Stimulated activated CD8-positive, alpha-beta memory T cell treated with anti-CD3 and anti-CD28 coated beads, Interleukin-12 subunit alpha, Interleukin-12 subunit beta, amount 100 ng/mL, for 1 hour (primary cell): Measurements from ENCODE around the gene KCNMB2.

Source experiments
- DNase-seq: peaks from one replicate; pipeline ENCODE4 v3.0.0-alpha.2; 2020; ENCODE audit warnings: low read depth

Gene KCNMB2

DNA sequence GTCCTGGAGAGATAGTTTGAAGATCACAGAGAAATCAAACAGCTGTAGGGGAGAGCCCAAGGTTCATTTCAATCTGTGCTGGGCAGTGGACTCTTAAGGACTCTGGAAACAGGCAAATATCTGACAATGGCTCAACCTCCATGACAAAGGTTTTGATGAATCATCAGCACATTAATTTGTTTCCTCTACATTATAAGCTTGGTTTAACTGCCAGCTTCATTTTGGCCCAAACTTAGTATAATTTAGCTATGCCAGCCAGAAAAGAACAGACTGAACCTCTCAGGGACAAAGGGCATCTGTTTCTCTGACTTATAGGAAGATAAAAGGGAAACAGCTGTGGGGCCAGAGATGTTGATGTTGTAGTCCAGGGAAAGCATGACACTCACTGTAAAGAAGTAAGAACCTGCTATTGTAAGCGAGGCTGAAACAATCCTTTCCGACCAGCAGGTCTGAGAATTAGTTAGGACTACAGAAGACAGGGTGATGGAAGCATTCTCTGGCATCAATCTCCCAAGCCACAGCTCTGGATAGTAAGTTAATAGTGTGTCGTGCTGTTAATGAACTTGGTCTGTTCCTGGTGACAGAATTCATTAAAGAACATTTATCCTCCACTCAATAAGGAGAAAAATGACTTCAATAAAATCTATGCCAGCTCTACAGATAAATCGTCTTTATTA is 110.1 kb downstream of the KCNMB2 start:
- DNase-seq, result no peak

DNA sequence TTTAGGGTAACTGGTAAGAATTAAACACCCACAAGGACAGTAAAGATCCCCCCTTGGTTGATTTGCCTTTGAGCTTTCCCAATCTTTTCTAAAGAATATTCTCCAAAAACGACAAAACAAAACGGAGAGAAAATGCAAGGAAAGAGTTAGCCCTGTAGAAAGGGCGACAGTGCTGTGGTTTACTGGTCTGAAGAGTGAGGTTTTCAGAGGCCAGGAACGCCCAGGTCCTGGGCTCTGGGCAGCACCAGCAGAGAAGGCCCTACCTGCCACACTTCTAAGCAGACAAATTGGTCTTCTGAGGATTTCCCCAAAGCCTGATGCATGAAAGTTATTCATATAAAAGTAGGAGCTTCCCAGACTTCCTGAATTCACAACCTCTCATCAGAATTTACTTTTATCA is 119.3 kb downstream of the KCNMB2 start:
- no peak for DNase-seq

DNA sequence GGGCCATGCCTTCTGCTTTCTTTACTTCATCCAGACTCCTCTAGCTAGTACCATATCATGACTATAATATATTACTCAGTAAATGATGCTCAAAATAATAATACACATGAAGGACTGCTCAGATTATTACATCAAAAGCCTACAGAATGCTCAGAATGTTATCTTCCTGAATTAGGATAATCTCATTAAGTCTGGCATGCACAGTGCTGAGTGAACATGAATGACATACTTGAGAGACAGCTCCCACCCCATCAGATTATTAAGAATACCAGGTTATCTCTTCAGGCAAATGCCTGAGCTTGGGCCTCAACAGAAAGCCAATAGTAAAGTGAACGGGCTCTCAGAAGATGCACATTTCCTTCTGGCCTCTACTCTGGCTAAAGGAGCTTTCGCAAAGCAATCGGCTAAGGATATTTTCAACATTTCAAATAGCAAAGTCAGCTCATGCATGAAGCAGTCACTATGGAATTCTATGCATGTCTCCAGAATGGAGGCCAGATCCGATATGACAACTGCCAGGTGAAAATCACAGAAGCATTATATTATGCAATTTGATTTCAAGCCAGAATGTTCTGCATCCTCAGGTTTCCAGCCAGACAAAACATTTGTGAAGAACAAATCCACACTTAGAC is 122.6 kb downstream of the KCNMB2 start:
- no peak for DNase-seq

DNA sequence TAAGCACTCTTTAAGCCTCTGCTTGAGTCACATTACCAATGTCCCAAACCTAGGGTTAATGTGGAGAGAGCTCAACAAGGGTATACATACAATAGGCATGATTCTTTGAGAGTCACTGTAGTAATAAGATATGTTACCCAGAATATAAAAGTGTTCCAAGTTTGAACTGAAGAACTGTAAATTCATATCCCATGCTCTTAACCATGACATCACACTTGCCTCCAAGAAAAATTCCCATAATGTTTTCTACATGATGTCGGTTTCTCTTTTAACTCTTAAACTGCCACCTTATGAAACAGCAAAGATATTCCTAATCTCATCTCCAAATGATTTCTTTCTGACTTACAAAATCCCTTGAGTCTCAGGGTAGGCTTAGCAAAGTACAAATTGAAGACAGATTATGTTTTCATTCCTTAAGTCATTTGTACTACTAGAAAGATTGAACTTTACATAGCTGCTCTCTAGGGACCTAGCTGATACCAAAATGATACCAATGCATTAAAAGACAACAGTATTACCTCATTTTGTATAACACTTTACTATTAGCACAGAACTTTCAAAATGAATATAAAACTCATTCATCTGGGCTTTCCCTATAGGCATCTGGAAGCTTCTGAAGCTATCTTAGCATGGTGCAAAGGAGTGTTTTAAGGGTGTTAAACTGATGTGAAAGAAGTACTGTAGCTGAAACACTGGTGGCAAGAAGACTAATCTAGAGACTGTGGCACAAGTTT is 127.1 kb downstream of the KCNMB2 start:
- no peak for DNase-seq

DNA sequence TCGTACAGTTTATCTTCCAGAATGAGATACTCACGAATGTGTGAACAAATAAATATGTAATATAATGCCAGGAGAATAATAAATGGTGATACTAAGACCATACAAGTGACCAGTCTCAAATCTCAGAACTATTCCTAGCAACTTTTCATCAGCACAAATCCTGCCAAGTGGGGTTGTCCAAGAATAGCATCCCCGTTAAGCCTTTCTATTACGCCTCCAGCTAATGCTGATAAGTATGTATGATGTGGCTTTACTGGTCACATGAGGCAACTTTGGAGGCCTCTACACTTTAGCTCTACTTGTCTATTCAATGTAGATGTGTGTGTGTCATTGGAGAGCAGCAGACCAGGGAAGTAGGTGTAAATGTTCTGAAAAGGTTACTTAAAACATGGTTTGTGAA is 129.5 kb downstream of the KCNMB2 start:
- DNase-seq, result no peak

DNA sequence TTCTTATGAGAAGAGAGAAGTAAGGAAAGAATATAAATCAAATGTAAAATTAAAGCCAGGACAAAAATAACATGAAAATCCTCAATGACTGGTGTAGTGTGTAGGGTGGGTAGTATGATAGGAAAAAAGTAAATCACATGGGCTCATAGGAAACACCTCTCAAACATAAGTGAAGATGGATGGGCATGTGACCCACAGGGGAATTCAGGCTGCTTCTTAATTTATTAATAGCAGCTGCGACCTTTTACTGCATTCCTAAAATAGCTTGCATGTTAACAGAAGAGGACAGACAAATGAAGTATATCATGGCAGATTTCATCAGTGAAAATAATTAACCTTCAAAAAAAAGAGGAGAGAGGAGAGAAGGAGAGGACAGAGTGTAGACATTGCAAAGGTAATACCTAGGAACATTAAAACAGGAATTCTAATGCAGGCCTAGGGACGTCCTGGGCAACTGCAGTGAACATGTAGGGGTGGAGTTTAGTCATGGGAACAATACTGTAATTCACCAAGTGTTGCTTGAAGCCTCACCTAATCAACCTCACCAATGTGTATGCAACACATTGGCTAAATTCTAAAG is 132.9 kb downstream of the KCNMB2 start:
- DNase-seq, result no peak

DNA sequence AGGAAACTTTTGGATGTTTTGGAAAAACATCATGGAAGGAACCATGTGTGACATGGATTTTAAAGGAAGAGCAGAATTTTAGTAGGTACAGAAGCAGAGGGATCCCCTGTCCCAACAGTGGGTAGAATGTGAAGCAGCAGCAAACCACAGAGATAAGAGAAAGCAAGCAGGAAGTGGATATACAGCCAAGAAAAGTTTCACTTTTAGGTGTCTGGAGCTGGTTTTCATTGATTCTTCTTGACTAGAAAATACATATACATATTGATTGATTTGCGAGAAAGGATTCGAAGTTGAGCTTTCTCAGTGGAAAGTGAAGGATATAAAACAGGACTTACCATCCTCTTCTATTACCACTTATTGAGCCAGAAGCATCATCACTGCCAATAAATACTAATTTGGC is 133.5 kb downstream of the KCNMB2 start:
- no peak for DNase-seq

DNA sequence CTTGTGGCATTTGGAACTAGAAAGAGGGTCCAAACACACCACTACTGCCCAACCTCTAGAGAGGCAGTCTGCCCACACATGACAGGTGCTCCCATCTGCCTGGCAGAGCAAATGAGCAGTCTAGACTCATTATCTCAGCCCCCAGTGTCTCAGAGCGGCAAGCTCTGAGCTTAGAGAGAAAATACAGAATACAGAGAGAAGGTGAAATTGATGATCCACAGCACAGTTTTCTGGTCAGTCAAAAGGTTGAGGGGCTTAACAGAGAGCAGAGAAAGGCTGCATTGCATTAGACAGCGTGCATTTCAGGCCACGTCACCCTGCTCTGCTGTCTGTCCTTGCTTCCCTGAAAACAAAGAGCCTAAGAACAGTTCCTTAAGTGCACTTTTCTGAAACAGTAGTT is 135.1 kb downstream of the KCNMB2 start:
- no peak for DNase-seq

DNA sequence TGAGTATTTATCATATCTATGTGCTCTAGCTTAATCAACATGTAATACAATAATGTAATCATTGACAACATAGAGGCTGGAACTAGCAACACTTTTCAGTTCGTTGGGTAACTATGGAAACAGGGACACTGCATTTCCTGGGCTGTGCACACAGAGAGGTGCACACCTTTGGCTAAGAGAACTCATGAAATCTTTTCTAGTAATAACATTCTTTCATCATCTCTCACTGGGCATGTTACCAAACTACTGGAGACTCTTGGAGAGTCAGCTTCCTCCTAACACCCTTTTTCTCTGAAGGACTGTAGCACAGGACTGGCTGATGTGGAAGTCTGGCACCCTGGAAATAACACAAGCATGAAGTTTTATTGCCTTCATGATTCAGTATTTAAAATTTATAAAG is 135.6 kb downstream of the KCNMB2 start:
- no peak for DNase-seq

DNA sequence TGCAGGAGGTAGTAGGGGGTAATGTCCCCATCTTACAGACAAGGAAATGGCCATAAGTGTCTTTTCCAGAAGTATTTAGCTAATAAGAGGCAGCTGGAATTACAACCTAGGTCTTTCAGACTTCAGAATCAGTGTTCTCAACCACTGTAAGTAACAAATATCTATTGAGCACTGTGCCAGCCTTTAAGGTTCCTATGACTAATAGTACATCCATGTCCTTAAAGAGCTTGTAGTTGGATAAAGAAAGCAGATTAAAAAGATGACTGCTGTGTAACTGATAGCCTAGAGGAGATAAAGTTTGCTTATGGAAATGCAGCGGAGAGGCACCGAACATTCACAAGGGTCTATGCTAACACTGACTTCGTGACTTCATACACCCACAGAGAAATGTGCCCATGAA is 136.0 kb downstream of the KCNMB2 start:
- DNase-seq, result no peak

DNA sequence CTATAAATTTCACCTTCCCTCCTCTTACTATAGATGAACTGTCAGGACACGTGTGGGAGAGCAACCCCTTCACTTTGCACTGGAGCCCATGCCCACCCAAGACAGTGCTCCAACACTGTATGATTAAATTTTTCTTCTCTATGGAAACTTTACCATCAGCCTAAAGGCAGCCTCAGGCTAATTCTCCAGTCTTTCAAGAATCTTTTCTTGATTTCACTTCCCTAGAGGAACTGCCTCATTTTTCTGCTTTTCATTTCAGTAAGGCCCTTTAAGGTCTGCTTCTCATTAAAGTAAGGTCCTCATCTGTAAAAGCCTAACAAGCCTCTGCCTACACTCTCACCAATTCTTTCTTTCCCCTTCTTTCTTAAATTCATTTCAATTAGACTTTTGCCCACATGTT is 137.3 kb downstream of the KCNMB2 start:
- no peak for DNase-seq

DNA sequence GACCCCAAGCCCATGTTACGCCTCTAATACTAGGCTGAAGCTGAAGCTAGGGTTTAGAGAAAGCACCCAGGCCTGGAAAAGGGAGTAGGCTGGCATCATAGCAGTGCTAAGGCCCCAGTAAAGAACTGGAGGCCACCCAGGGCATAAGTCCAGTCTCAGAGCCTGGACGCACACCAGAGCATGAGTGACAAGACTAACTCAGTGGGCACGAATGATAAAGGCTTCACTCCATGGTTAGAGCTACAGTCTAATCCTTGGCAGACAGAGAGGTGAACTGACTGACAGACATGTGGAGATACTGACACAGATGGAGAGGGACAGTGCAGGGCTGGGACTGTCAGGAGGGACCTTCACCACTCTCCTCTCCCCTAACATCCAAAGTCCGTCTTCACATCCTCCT is 139.8 kb downstream of the KCNMB2 start:
- DNase-seq, result no peak

DNA sequence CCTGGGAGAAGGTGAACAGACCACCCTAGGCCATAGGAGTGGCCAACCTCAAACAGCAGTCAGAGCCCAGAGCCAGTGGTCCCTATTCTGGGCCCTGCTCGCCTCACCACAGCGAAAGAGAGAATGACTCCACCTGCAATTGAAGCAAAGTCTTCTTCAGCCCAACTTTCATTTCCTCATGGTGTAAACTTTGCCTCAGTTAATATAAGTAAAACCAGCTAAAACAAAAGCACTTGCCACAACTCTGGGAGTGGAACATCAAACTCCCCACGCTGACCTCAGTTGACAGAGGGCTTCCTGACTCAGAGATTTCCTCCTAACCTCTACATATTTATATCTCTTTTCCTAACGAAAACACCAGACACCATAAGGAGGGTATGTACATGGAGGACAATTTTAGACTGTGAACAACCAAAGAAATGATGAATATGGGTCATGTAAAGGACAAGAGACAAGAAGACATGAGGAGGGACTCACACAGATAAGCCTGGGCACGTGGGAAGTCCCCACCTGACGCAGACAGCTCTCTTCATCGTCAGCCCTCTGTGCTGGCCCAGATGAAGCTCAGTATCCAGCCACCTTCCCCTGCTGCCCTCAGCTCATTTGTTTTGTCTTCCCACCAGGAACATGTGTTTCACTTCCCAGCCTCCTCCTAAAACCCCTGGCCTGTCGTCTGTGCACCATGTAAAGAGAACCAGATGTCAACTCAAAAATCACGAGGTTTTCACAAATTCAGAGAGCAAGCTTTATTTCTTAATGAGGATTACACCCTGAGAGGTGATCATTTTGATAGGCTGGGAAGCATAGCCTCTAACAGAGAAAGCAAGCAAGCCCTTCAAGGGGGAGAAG is 140.9 kb downstream of the KCNMB2 start:
- no peak for DNase-seq

DNA sequence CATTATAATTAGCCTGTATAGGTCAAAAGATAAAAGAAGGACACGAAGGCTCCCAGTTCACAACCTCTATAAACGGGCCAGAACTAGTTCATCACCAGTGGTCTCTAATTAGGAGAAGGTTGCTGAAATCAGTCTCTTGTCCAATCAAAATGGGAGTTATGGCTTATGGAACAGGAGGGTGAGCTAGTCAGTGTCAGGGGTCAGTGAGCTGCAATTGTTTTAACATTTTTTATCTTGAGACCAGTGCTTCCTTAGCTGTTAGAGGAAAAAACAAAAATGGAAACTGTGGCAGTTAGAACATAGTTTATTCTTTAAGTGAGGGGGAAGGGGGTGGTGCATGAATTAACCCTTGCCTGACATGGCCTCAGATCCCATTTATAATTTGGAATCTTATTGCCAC is 141.7 kb downstream of the KCNMB2 start:
- DNase-seq, result no peak

DNA sequence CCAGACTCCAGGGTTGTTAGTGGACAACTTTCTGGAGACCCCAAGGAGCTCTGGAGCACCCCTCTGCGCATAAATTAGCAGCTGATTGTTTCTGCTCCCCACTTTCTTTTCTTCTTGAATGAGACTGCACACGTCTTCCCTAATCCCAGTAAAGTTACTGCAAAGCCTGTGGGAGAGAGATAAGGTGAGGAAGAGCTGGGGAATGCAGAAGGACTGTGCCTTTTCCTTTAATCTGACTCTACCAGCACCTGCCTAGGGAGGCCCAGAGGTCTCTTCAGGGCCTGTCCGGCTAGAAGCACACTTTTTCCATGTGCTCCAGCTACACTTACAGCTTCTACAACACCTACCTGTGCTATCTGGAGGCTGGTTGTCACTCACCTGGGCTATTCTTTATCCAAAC is 143.8 kb downstream of the KCNMB2 start:
- no peak for DNase-seq

DNA sequence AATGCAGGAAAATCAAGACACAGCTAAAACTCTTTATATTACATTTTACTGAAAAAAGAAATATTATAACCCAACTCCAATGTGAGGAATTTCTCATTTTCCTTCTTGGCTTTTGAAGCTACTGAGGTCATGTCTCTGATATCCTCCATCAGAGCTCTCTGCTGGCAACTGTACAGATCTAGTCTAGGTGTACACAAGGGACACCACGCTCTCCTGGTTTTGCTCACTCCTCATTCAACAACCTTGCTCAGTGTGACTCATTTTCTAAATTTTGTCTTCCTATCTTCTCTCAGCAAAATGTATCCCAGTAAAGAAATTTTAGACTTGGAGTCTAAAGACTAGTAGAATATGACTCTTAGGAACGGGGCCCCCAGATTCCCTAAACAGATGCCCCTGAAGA is 144.3 kb downstream of the KCNMB2 start:
- no peak for DNase-seq

DNA sequence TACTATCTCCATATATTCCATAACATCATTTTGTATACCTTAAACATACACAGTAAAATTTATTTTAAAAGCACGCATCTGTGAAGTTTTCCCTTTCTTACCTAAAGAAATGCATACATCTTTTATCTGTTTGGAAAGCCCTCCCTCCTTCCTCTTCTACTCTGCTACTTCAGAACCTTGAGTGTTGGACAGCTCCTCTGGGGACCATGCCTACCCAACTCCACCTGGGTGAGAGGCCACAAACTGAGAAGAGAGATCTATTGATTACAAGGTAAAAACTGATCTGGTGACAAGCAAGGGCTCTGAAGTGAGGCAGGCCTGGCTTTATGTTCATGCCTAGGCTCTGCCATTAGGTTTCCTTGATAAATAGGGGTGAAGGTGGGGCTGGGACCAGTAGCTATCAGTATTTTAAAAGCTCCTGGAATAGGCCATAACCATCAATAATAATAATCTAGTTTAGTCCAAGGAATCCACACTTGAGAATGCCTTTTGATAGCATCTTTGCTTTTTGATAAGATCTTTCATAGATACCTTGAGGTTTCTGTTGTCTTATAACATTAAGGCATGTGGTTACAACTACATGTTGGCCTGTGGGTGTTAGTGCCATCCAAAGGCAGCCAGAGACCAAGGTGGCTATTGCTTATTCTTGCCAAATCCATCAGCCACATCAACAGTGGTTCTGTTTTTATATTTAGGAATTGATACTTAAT is 148.8 kb downstream of the KCNMB2 start:
- no peak for DNase-seq

DNA sequence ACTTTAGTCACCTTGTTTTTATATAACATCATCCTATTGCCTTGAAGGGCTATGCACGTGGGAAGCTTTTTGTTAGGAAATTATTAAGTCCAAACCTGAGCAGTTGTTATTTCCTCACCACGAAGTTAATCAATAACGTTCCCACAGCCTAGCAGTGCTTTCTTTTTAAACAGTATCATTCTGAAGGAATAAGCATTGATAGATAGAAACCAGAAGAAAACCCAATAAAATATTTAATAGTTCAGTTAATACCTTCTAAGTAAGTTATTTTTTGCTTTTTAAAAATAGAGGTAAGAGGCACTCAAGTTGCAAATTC is 149.3 kb downstream of the KCNMB2 start:
- no peak for DNase-seq

DNA sequence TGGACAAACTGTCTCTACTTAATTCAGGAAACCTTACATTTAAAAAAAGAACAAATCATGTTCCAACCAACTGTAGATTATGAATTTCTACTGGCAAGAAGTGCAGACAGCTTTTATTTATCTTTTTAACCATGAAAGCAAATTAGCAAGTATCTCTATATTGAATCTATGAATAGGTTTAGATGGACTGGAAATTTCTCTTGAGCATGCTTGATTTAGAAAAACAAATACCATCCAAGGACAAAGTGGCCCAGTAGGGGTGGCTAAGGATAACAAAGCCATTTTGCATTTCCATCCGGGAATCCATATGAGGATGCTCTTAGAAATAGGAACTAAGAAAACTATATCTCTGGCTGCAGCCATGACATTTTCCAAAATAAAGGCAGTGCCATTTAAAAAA is 150.6 kb downstream of the KCNMB2 start:
- DNase-seq, result no peak

DNA sequence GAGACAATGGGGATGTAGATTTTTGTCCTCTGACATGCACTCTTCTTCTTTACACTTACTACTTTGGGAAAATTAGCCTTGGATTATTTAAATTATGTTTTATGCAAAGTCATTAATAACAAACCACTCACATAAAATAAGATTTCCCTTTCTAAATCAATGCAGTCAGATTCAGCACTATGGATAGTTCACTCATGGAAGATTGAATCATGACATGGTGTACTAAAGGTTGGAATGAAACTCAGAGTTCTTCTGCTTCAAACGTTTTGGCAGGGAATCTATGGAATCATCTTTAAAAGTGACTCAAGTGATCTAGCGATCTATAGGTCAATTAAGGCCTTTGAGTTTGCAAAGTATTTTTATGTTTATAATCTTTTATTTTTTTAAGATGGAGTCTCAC is 154.3 kb downstream of the KCNMB2 start:
- DNase-seq, result no peak

DNA sequence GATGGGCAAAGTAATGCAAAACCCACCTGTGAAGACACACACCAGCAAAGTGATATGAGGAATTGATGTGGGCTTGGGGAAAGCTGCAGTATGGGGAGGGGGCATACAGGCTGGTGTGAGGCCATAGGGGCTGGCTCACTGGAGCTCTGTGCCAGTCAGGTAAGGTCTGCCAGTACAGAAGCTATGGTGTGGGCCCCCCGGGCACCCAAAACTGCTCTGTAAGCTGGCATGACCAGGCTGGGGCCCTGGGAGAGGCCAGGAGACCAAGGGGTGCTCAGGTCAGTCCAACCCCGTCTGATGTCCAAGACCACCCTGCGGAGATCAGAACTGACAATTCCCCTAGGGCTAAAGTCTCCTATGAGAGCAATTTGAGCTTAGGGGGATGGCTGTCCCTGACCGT is 163.1 kb downstream of the KCNMB2 start:
- DNase-seq, result no peak

DNA sequence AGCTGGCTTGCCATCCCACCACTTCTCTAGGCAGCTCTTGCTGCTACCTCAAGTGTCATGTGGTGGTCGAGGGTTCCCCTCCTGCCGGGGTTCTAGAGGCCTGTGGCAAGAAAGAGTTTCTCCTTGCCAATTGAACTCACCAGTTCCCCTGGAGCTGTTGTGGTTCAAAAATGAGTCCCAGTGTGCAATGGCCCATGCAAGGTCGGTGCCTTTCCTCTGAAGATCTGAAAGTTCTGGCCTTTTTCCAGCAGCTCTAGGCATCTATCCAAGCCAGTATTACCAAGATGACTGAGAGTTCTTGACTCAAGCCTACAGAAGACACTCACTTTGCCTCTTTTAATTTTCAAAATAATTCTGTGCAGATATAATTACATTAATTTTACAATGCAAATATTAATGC is 163.6 kb downstream of the KCNMB2 start:
- DNase-seq, result no peak
